NCI-H2171 treated with DMSO at 0.1 percent for 48 hours (cell line): ENCODE results near the gene MEGF11.

ENCODE experiments used
- DNase-seq: peaks from one replicate; lab custom pipeline; 2025; lab: John Stamatoyannopoulos, UW

Gene MEGF11

DNA sequence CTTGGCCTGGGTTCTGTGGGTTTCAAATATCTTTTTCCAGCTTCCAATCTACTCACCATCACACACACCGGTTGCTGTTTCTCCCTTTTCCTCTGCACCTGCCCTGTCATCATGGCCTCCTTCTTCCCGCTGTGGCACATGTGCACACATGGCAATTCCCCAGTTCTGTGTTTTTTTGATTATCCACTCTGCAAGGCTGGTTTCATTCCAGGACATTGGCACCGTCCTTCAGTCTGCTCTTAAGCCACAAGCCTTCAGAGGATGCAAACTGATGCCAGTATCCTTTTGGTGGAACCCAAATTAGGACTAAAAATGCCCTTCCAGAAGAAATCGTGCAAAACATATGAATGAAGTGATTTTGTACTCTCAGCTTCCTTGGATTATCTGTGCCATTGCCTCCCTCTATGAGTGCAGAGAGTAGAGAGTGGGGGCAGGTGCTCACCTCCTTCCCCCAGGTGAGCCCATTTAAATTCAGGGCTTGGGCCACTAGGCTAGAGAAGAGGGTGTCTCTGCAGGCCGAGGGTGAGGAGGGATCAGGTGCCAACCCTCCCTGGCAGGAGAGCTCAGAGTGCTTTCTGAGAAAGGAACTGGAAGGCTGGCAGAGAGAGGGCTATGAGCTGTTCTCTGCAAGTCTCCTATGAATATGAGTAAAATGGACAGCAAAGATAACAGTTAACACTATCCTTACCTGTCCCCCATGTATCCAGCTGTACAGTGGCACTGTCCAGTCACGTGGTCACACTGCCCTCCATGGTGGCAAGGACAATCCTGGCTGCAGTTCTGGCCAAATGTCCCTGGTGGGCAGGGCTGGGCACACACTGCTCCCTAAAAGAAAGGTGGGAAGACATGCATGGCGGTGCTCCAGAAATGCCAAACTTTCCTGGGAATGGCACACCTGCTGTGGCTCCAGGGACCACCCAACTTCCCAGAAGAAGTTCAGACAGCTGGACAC is 283.4 kb downstream of the MEGF11 start:
- DNase-seq: no peak

GRCh38 chr15:65968511-65968910 is 285.0 kb downstream of the MEGF11 start:
- DNase-seq: no peak

GRCh38 chr15:65964792-65965433 is 288.6 kb downstream of the MEGF11 start:
- DNase-seq: no peak

- peak; percentile 47 for DNase-seq
These were observed 289.6 kb downstream of the MEGF11 start for GRCh38 chr15:65963911-65964482.

- DNase-seq: no peak
These were observed 290.2 kb downstream of the MEGF11 start for GRCh38 chr15:65963358-65963757.

- no peak for DNase-seq
These were observed 291.4 kb downstream of the MEGF11 start for GRCh38 chr15:65962187-65962586.

- DNase-seq: no peak
These were observed 293.0 kb downstream of the MEGF11 start for GRCh38 chr15:65960586-65960985.

DNA sequence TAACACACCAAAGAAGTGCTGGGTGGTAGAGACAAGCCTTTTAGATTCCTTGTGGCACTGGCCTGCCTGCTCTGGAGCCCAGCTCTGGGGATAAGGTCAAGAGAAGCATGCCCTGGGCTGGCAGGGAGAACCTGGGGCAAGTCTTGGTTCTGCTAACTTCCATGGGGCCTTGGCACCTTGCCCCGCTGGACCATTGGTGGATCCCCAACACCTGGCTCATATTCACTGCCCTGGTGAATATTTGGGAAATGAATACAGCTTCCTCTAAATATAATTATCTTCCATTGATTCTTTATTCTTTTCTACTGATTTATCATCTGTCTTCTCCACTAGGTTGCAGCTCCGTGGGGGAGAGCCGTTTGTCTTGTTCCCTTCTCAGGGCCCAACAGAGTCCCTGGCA is 294.7 kb downstream of the MEGF11 start:
- no peak for DNase-seq

GRCh38 chr15:65957451-65957850 is 296.1 kb downstream of the MEGF11 start:
- DNase-seq: peak; percentile 94

- no peak for DNase-seq
These were observed 296.7 kb downstream of the MEGF11 start for GRCh38 chr15:65956899-65957298.

DNA sequence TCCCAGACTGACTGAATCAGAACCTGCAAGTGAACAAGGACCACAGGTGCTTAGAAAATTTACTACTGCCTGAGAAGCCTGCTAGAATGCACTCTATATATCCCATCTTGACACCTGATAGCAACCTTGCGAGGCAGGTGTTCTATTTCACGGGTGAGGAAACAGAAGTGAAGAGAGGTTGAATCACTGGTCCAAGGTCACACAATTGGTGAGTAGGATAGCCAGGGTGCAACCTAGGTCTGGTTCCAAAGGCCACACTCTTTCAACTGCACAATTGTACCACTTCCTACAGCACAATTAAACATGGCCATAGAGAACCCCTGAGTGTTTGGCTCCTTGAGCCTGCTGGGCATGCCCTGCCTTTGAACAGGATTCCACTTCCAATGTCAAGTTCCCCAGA is 297.2 kb downstream of the MEGF11 start:
- peak; percentile 87 for DNase-seq

DNA sequence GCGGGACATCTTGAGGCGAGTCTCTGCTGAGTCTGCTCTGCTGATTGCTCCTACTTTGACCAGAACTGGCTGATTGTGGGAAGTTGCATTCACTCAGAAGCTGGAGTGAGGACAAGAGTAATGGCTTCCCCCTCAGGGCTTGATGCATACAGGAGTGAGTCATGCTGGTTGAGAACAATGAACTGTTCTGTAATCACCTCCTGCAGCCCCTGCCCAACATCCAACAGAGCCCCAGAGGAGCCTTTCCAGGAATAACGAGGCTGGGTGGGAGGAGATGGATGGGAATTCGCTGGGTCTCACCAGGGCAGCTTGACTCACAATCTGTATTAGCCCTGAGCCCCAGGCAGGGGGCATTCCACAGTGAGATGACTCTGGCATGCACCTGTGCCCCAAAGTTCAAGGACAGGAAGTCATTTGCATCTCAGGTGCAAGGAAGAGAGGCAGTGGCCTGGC is 299.2 kb downstream of the MEGF11 start:
- no peak for DNase-seq

- DNase-seq: no peak
These were observed 299.9 kb downstream of the MEGF11 start for GRCh38 chr15:65953622-65954021.

DNA sequence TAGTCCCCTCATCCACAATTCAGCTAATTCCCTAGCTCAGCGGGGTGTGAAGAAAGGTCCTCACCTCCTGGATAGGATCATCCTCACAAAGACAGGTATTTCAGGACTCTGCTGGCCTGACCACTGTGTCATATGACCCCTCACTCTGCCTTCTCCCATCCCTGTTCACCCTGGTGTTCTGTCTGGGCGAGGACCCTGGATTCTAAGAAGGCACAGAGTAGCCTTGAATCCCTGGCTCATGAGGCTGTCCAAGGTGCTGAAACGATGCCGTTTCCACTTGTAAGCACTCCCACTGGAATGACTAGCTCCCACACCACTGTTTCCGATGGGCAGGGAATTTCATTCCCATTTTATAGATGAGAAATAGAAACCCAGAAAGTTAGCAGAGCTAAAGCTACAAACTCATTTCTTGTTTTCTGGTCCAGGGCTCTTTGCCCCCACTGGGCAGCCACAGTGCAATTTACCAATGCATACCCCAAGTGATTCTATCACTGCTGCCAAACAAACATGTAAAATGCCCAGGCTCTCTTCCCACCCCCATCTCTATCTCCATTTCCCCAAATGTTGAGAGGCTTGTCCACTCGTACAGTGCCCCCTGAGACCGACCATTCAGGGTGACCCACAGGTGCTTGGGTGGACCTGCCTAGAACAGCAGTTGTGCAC is 301.0 kb downstream of the MEGF11 start:
- DNase-seq: no peak

- no peak for DNase-seq
These were observed 302.5 kb downstream of the MEGF11 start for GRCh38 chr15:65951007-65951406.

GRCh38 chr15:65949491-65949890 is 304.1 kb downstream of the MEGF11 start:
- DNase-seq: no peak

DNA sequence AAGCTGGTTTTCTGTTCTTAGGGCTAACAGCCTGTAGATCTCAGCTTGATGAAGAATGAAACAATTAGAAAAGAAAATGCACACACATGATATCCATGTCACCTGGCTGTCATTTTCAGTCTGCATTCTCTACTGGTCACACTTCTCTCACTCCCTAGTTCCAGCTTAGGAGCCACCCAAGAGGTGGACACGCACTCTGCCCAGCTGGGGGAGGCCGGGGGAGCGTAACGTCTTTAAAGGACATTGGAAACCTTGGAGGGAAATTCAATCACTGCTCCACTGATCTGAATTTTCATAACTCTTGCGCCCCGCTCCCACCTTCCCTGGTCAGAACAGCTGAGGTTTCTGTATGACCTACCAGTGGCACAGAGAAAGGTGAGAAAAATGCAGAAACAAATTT is 304.5 kb downstream of the MEGF11 start:
- DNase-seq: no peak

- no peak for DNase-seq
These were observed 305.2 kb downstream of the MEGF11 start for GRCh38 chr15:65948383-65948782.

DNA sequence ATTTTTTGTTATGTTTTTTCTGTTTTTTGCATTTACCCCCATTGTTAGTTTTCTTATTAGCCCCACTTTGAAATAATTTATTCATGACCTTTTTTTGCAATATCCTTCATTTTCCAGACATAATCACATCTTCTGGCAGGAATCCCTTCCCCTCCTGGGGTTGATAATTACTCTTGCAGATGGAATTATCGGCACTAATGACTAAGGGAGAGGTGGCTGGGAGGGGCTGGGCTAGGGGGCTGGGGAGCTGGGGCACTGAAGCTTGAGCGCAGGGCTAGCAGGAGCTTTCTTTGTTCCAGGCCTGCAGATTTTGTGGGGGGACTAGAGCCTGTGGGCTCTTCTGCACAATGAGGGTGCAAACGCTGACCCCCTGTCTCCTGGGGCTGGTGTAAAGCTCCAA is 306.5 kb downstream of the MEGF11 start:
- DNase-seq: no peak

DNA sequence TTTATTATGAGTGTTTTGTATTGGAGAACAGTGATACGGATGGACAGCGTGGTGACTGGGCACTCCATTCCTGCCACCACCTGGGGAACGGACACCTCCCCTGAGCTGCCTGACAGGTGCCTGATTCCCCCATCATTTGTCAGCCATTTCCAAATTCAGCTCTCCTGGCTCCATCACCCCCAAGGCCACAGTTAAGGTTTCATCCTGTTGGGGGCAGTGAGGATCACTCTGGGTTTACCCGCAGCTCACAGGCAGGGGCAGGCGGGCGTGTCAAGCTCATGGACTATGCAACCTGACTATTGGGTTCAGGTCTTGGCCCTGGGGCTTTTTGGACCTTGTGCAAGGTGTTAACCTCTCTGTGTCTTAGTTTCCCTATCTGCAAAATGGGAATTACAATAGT is 307.9 kb downstream of the MEGF11 start:
- DNase-seq: no peak

DNA sequence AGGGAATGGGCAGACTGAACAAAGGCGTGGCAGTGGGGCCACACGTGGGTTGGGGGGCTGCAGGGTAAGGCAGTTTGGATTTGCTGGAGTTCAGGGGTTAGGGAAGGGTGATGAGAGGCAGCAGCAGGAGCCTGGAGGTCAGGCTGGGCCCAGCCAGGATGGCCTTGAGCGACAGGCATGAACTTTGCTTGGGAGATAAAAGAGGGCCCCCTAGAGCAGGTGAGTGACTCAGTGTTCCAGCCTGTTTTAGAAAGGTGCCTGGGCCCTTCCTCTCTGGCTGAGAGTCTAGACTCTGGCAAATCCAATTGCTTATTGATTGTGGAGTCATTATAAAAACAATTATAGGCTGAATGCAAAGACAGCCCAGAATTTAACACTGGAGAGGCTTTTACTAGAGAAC is 309.1 kb downstream of the MEGF11 start:
- no peak for DNase-seq

GRCh38 chr15:65942436-65942835 is 311.1 kb downstream of the MEGF11 start:
- DNase-seq: no peak

DNA sequence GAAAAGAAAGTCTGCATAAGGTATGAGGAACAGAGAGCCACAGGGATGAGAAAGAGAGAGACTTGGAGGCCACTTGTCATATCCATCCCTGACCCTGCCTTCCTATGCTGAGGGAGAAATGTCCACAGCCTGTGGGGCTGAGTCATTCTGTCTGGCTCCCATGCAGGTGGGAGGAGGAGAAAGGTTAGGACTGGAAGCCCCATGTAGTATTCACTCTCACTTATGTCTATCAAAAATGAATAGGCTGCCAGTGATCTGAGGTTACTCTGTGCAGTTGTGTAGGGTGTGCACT is 313.0 kb downstream of the MEGF11 start:
- DNase-seq: no peak
